ENCODE results near the gene C17orf113. TPM values are rescaled to one million over a fixed set of nuclear protein-coding genes. Genes with fewer than 3 reads are reported as not detected.

C17orf113 gene
- total and polyA plus RNA-seq, 2 of the 4 experiments (the other 2 are of a cell fraction) = under 0.01 to 0.03 TPM

DNA sequence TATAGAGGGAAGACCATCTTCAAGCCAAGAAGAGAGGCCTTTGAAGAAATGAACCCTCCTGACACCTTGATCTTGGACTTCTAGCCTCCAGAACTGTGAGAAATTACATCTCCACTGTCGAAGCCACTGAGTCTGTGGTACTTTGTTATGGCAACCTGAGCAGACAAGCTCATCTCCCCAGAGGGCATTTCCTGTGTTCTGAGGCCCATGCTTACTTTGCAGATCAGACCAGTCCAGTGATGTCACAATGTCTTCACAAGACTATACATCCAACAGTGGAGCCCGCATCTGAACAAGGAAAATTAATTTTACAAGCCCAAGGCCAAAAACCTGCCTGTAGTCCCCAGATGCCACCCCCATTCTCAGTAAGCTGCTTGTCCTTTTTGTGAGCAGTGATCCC lies 14.8 kb upstream of the C17orf113 start:
- Histone ChIP-seq H2BK120ac (ENCODE audit: low read depth, low read length) (no peak overlapping the region), H3K56ac (ENCODE audit: extremely low read depth, insufficient read depth, low read length) (no peak overlapping the region), H2AK9ac (replicated peaks; ENCODE audit: low read depth, low read length, poor library complexity) (no peak overlapping the region), H3K9me1 (ENCODE audit: insufficient read depth, low read length) (no peaks in the 10 kb centered on the region), H3K27ac (ENCODE audit: insufficient read depth, low read length) (no peak overlapping the region), H3K4me3 (ENCODE audit: insufficient read depth, low read depth, low read length) (no peak overlapping the region), H3K9me3 (ENCODE audit: control insufficient read depth, insufficient read depth, low read length) (no peaks in the 10 kb centered on the region), H2BK5ac (ENCODE audit: low read depth, low read length, poor library complexity, severe bottlenecking) (no peak overlapping the region), H3K36me3 (ENCODE audit: control insufficient read depth, insufficient read depth, low read length) (no peaks in the 10 kb centered on the region), H2BK20ac (ENCODE audit: low read depth, low read length) (no peak overlapping the region), H4K5ac (ENCODE audit: low read depth, low read length) (no peak overlapping the region), H3K14ac (replicated peaks; ENCODE audit: low read depth, low read length) (no peak overlapping the region), H2AFZ (replicated peaks; ENCODE audit: low read length, poor library complexity) (no peak overlapping the region), H3K18ac (ENCODE audit: low read depth, low read length) (no peak overlapping the region), H3K4me2 (ENCODE audit: low read depth, low read length) (no peak overlapping the region), H3K79me1 (ENCODE audit: low read depth in 1 of 2, low read length in 2 of 2) (no peaks in the 10 kb centered on the region), H2BK15ac (ENCODE audit: low read depth, low read length) (no peak overlapping the region), H3K23ac (ENCODE audit: low read depth, low read length) (no peak overlapping the region), H2AK5ac (ENCODE audit: low read depth, low read length) (no peak overlapping the region), H4K91ac (ENCODE audit: insufficient read depth, low read depth, low read length) (no peak overlapping the region), H4K8ac (ENCODE audit: low read depth in 2 of 2, low read length in 2 of 2) (no peak overlapping the region), H3K4ac (ENCODE audit: low read depth, low read length) (no peak overlapping the region), H3K9ac (ENCODE audit: low read depth, low read length) (no peak overlapping the region), H3K27me3 (ENCODE audit: control insufficient read depth, insufficient read depth, low read length) (peaks cover 47% of the 10 kb centered on the region), H4K20me1 (ENCODE audit: insufficient read depth, low read length) (no peaks in the 10 kb centered on the region; the same call in 1 of the 2 replicates), H3K4me1 (ENCODE audit: control insufficient read depth, insufficient read depth, low read length) (no peaks in the 10 kb centered on the region)
- no TSS peak for BruUV-seq (replicated peaks)
- intact Hi-C loops (cut with micrococcal nuclease) (no loop called here), dilution Hi-C loops (cut with HindIII; ENCODE audit: low sequenced_read_pairs, unreplicated experiment) (no loop called here), in situ Hi-C loops (cut with MboI; ENCODE audit: low sequenced_read_pairs) (no loop called here)
- no peak for DNase-seq
- TF ChIP-seq, protein P1, sequence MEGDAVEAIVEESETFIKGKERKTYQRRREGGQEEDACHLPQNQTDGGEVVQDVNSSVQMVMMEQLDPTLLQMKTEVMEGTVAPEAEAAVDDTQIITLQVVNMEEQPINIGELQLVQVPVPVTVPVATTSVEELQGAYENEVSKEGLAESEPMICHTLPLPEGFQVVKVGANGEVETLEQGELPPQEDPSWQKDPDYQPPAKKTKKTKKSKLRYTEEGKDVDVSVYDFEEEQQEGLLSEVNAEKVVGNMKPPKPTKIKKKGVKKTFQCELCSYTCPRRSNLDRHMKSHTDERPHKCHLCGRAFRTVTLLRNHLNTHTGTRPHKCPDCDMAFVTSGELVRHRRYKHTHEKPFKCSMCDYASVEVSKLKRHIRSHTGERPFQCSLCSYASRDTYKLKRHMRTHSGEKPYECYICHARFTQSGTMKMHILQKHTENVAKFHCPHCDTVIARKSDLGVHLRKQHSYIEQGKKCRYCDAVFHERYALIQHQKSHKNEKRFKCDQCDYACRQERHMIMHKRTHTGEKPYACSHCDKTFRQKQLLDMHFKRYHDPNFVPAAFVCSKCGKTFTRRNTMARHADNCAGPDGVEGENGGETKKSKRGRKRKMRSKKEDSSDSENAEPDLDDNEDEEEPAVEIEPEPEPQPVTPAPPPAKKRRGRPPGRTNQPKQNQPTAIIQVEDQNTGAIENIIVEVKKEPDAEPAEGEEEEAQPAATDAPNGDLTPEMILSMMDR (conservative IDR thresholded peaks at IDR 0.05; ENCODE audit: low read depth, low read length) = no peak
- TF ChIP-seq POLR2A (IDR thresholded peaks at IDR 0.05; ENCODE audit: low read depth, low read length) (no peak), ELK1 (IDR thresholded peaks at IDR 0.05; ENCODE audit: borderline replicate concordance, low read depth, low read length) (no peak), CEBPB (IDR thresholded peaks at IDR 0.05; ENCODE audit: low read depth, low read length) (no peak), SMC3 (IDR thresholded peaks at IDR 0.05; ENCODE audit: low read depth, low read length) (no peak), MXI1 (IDR thresholded peaks at IDR 0.05; ENCODE audit: borderline replicate concordance, low read depth, low read length) (no peak), BHLHE40 (IDR thresholded peaks at IDR 0.05; ENCODE audit: low read depth, low read length) (no peak), RFX5 (IDR thresholded peaks at IDR 0.05; ENCODE audit: low read depth, low read length) (no peak), RCOR1 (IDR thresholded peaks at IDR 0.05; ENCODE audit: insufficient replicate concordance, low read length) (no peak), CHD1 (IDR thresholded peaks at IDR 0.05; ENCODE audit: low read depth, low read length) (no peak), USF2 (IDR thresholded peaks at IDR 0.05; ENCODE audit: low read depth, low read length) (no peak), FOS (IDR thresholded peaks at IDR 0.05; ENCODE audit: low read depth, low read length) (no peak), MAZ (IDR thresholded peaks at IDR 0.05; ENCODE audit: borderline replicate concordance, low read depth, low read length) (no peak), RAD21 (IDR thresholded peaks at IDR 0.05; ENCODE audit: low read length) (no peak), MAFK (IDR thresholded peaks at IDR 0.05; ENCODE audit: low read depth, low read length) (no peak), NFE2L2 (IDR thresholded peaks at IDR 0.05; ENCODE audit: low read depth, low read length) (no peak)
- ChIA-PET CTCF (interaction anchor here (0.6 to 1.5 kb wide), 2 partner anchors 36 to 43 kb away, joined by 3 to 5 read pairs; no protein-coding TSS in a partner anchor), POLR2A (ENCODE audit: unreplicated experiment) (no interaction called here)
- WGBS, 2 experiments (ENCODE audit: extremely low coverage in 2 of 2, insufficient read length in 1 of 2) = 50% methylated on average over 1 of the region's 2 CpGs; no CpG with 5 or more reads in 1 of the 2 experiments
- ATAC-seq (ENCODE audit: low read depth) = no peak

All from IMR-90 (cell line).